CD14-positive monocyte (primary cell): ENCODE results near the gene TRIM45. TPM values are rescaled to one million over a fixed set of nuclear protein-coding genes. Genes with fewer than 3 reads are reported as not detected.

Experiments used
- DNase-seq, 3 donors: peaks; one replicate each; pipeline ENCODE4 v3.0.0-alpha.2; 2011 to 2022
- H2AFZ ChIP-seq: 2 replicates; pipeline ENCODE4 v1.6.0; 2012; ENCODE audit warnings: mild to moderate bottlenecking, low read depth, low read length, inconsistent platforms; ENCODE audit not compliant: insufficient read depth, poor library complexity, severe bottlenecking
- H3K27ac ChIP-seq, 2 donors: 1 replicate in 1 of 2; 2 replicates in 1 of 2; pipeline ENCODE4 v1.5.1; 2012 to 2013; ENCODE audit warnings: low read length in 2 of 2, control low read depth in 1 of 2, inconsistent platforms in 1 of 2, low read depth in 1 of 2, mild to moderate bottlenecking in 1 of 2
- H3K27me3 ChIP-seq, 2 donors: one replicate each; pipeline versions ENCODE4 v1.6.0 to v1.6.1; 2011 to 2013; ENCODE audit warnings: low read length in 2 of 2; ENCODE audit not compliant: control insufficient read depth in 2 of 2, insufficient read depth in 2 of 2
- H3K36me3 ChIP-seq, 2 donors: replicated peaks in 1 of 2; 1 replicate in 1 of 2; 2 replicates in 1 of 2; pipeline versions ENCODE4 v1.5.1 to v1.6.1; 2012 to 2013; ENCODE audit warnings: low read length in 2 of 2, control low read depth in 1 of 2, inconsistent platforms in 1 of 2, mild to moderate bottlenecking in 1 of 2; ENCODE audit not compliant: insufficient read depth in 2 of 2, control insufficient read depth in 1 of 2
- H3K4me1 ChIP-seq, 2 donors: 1 replicate in 1 of 2; 2 replicates in 1 of 2; pipeline versions ENCODE4 v1.5.1 to v1.6.1; 2012 to 2013; ENCODE audit warnings: low read length in 2 of 2, control low read depth in 1 of 2, inconsistent platforms in 1 of 2, mild to moderate bottlenecking in 1 of 2, moderate library complexity in 1 of 2; ENCODE audit not compliant: insufficient read depth in 2 of 2, control insufficient read depth in 1 of 2
- H3K4me2 ChIP-seq: replicated peaks from 2 replicates; pipeline ENCODE3; 2012; ENCODE audit warnings: low read length, moderate library complexity, mild to moderate bottlenecking; ENCODE audit not compliant: poor library complexity, severe bottlenecking; ENCODE audit errors: extremely low read depth
- H3K4me3 ChIP-seq, 3 experiments: fragments of 200-600 bp in 1 of 3; sonication (generic) in 1 of 3; replicated peaks in 1 of 3; 1 replicate in 2 of 3; 2 replicates in 1 of 3; pipeline ENCODE4 v1.5.1; 2011 to 2013; ENCODE audit warnings: low read length in 3 of 3, mild to moderate bottlenecking in 3 of 3, control low read depth in 2 of 3, low read depth in 2 of 3, inconsistent platforms in 1 of 3, moderate library complexity in 1 of 3
- H3K79me2 ChIP-seq: 2 replicates; pipeline ENCODE4 v1.6.0; 2012; ENCODE audit warnings: mild to moderate bottlenecking, control low read depth, inconsistent platforms, low read length, moderate library complexity; ENCODE audit not compliant: insufficient read depth
- H3K9ac ChIP-seq: 2 replicates; pipeline ENCODE4 v1.6.0; 2017; ENCODE audit warnings: low read length, mild to moderate bottlenecking; ENCODE audit not compliant: insufficient read depth, poor library complexity, severe bottlenecking
- H3K9me3 ChIP-seq, 2 donors: replicated peaks in 1 of 2; 1 replicate in 1 of 2; 2 replicates in 1 of 2; pipeline versions ENCODE4 v1.5.1 to v1.6.1; 2012 to 2013; ENCODE audit warnings: low read length in 2 of 2, control low read depth in 1 of 2; ENCODE audit not compliant: control insufficient read depth in 1 of 2, insufficient read depth in 1 of 2
- H4K20me1 ChIP-seq: 2 replicates; pipeline ENCODE4 v1.6.0; 2012; ENCODE audit warnings: mild to moderate bottlenecking, low read length, control low read depth, moderate library complexity; ENCODE audit not compliant: insufficient read depth
- H3K27ac Mint-ChIP-seq, 7 donors: one replicate each; pipeline ENCODE4 v1.8.0; 2020; ENCODE audit warnings: mild to moderate bottlenecking in 7 of 7, mixed read lengths in 7 of 7, moderate library complexity in 6 of 7, inconsistent platforms in 2 of 7
- H3K27me3 Mint-ChIP-seq, 3 donors: one replicate each; pipeline ENCODE4 v1.8.0; 2021 to 2022; ENCODE audit warnings: low read depth in 3 of 3, mild to moderate bottlenecking in 3 of 3, mixed read lengths in 3 of 3, moderate library complexity in 3 of 3, inconsistent platforms in 1 of 3
- H3K36me3 Mint-ChIP-seq, 2 donors: one replicate each; pipeline ENCODE4 v1.8.0; 2020; ENCODE audit warnings: mixed read lengths in 2 of 2, inconsistent platforms in 1 of 2, mild to moderate bottlenecking in 1 of 2
- H3K4me1 Mint-ChIP-seq: one replicate; pipeline ENCODE4 v1.8.0; 2020; ENCODE audit warnings: mild to moderate bottlenecking, mixed read lengths
- H3K4me3 Mint-ChIP-seq, 2 donors: one replicate each; pipeline ENCODE4 v1.8.0; 2020; ENCODE audit warnings: mild to moderate bottlenecking in 2 of 2, mixed read lengths in 2 of 2, moderate library complexity in 1 of 2
- H3K9me3 Mint-ChIP-seq, 7 donors: one replicate each; pipeline ENCODE4 v1.8.0; 2020 to 2022; ENCODE audit warnings: mixed read lengths in 7 of 7, mild to moderate bottlenecking in 6 of 7, moderate library complexity in 6 of 7, inconsistent platforms in 2 of 7
- WGBS: methylation state at CpG from one replicate; pipeline ENCODE4 v1.1.5; 2013; ENCODE audit warnings: missing lambda C conversion rate; ENCODE audit not compliant: insufficient coverage; 5-methylcytosine and 5-hydroxymethylcytosine counted together
- intact Hi-C, 2 donors: fragments of 100-400 bp; cut with micrococcal nuclease; formaldehyde crosslinking; loops; one replicate each; pipeline versions ENCODE4 v1.15.0 to v1.15.1; 2023
- polyA plus RNA-seq, 3 donors: library from polyadenylated mRNA; depleted of rRNA in 1 of 3; unstranded in 2 of 3; stranded (reverse) in 1 of 3; fragments of 300-500 nt in 2 of 3; fragments of >200 nt in 1 of 3; fragmentation: Illumina TruSeq in 2 of 3; gene quantifications; 1 replicate in 2 of 3; 2 replicates in 1 of 3; pipeline ENCODE4 v1.2.3, GENCODE V29; 2012 to 2021
- TF ChIP-seq, protein P1 (sequence below): fragments of 200-600 bp; IDR thresholded peaks from one replicate; pipeline ENCODE4 v1.8.0; 2022; ENCODE audit warnings: antibody characterized with exemption, mild to moderate bottlenecking

TRIM45 gene
- polyA plus RNA-seq, 3 donors, result 0.85 to 1.4 TPM; not detected in 1

DNA sequence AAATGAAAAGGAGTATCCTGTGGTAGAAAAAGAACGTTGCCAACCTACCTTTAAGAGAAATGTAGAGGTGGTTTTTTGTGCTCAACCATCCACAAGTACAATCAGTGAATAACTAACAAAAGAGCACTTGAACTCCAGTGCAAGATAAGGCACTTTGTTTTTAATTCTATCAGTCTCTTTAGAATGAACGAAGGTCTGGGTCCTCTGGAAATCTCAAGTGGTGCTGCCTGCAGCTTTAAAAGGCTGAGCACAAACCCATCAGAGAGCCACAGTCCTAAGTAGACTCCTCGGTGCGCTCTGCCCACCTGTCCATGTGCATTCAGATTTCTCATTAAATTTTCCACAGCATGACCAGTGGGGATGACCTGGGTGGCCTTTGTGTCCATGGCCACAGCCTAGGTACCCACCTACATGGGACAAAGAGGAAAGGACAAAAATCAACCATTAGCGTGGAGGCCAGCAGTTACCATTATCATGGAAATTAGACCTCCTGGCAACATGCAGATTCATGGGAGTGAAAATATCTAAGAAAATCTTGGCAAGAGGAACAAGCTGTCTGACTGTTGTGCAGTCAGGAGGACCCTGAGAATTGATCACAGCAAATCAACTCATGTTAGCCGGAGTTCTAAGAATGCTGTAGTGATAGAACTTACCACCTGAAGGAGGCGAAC is 9.4 kb downstream of the TRIM45 start:
- Histone ChIP-seq H3K27ac (no peak overlapping the region), H3K9ac (no peak overlapping the region), H3K36me3 (peaks cover 0 to 2% of the 10 kb centered on the region in 2 donors), H3K79me2 (no peaks in the 10 kb centered on the region), H3K4me3 (no peak overlapping the region), H2AFZ (no peak overlapping the region), H3K4me2 (no peak overlapping the region), H3K9me3 (no peaks in the 10 kb centered on the region), H3K27me3 (no peaks in the 10 kb centered on the region), H4K20me1 (no peaks in the 10 kb centered on the region), H3K4me1 (no peaks in the 10 kb centered on the region)
- Mint-ChIP-seq H3K9me3 (no peaks in the 10 kb centered on the region), H3K27ac (no peak overlapping the region), H3K4me3 (no peak overlapping the region), H3K27me3 (no peaks in the 10 kb centered on the region), H3K36me3 (peaks cover 3 to 9% of the 10 kb centered on the region in 2 donors), H3K4me1 (no peaks in the 10 kb centered on the region)
- TF ChIP-seq, protein P1, sequence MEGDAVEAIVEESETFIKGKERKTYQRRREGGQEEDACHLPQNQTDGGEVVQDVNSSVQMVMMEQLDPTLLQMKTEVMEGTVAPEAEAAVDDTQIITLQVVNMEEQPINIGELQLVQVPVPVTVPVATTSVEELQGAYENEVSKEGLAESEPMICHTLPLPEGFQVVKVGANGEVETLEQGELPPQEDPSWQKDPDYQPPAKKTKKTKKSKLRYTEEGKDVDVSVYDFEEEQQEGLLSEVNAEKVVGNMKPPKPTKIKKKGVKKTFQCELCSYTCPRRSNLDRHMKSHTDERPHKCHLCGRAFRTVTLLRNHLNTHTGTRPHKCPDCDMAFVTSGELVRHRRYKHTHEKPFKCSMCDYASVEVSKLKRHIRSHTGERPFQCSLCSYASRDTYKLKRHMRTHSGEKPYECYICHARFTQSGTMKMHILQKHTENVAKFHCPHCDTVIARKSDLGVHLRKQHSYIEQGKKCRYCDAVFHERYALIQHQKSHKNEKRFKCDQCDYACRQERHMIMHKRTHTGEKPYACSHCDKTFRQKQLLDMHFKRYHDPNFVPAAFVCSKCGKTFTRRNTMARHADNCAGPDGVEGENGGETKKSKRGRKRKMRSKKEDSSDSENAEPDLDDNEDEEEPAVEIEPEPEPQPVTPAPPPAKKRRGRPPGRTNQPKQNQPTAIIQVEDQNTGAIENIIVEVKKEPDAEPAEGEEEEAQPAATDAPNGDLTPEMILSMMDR, result no peak
- no peak for DNase-seq
- WGBS, result 100% methylated on average over 3 of the region's 7 CpGs
- intact Hi-C loops, result no loop called here

DNA sequence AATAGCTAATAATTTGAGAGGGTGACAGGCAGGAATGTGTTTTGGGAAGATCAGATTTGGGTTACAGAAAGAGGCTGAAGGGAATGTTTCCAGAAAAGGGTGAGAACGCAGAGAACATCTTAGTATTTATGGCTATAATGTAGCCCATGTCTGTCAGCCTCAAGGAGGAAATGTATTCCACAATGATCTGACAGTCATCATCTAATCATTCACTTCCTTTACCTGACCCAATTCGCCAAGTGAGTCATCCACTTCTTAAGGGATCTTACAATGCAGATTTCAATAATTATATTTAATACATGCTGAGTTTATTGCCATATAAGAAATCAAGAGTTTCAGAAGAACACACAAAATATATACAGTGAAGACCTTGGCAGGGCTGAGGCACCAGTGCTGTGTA is 10.8 kb downstream of the TRIM45 start:
- TF ChIP-seq, protein P1, result no peak
- Histone ChIP-seq H3K27ac (no peak overlapping the region), H2AFZ (no peak overlapping the region), H3K27me3 (no peaks in the 10 kb centered on the region), H4K20me1 (no peaks in the 10 kb centered on the region), H3K36me3 (peaks cover 0 to 16% of the 10 kb centered on the region in 2 donors), H3K9ac (no peak overlapping the region), H3K4me3 (no peak overlapping the region), H3K4me2 (no peak overlapping the region), H3K4me1 (no peaks in the 10 kb centered on the region), H3K9me3 (no peaks in the 10 kb centered on the region), H3K79me2 (no peaks in the 10 kb centered on the region)
- DNase-seq, result no peak
- WGBS, result no CpG with 5 or more reads among the region's 2 CpGs
- H3K27me3 Mint-ChIP-seq, result peaks cover 0 to 1% (median 0%) of the 10 kb centered on the region in 3 donors
- H3K27ac Mint-ChIP-seq, result no peak overlapping the region
- H3K4me3 Mint-ChIP-seq, result no peak overlapping the region
- intact Hi-C loops, result no loop called here
- H3K4me1 Mint-ChIP-seq, result no peaks in the 10 kb centered on the region
- no peaks in the 10 kb centered on the region for H3K9me3 Mint-ChIP-seq
- peaks cover 12 to 14% of the 10 kb centered on the region in 2 donors for H3K36me3 Mint-ChIP-seq
